GM23248 (cell line): ENCODE measurements around the gene MYNN. TPM values are rescaled to one million over a fixed set of nuclear protein-coding genes. Genes with fewer than 3 reads are reported as not detected.

Source experiments
- DNase-seq: peaks from one replicate; pipeline ENCODE4 v3.0.0-alpha.2; 2015
- H2AFZ ChIP-seq: fragments of 200-600 bp; sonication (generic); 2 replicates; pipeline ENCODE4 v1.6.1; 2016; ENCODE audit warnings: antibody characterized with exemption
- H3F3A ChIP-seq: fragments of 200-600 bp; sonication (generic); 2 replicates; pipeline ENCODE4 v1.6.1; 2016; ENCODE audit warnings: mild to moderate bottlenecking, antibody characterized with exemption, mixed run types; ENCODE audit not compliant: insufficient read depth
- H3K27ac ChIP-seq: fragments of 200-600 bp; sonication (generic); 2 replicates; pipeline ENCODE4 v1.5.1; 2016; ENCODE audit warnings: mild to moderate bottlenecking
- H3K27me3 ChIP-seq: fragments of 200-600 bp; sonication (generic); replicated peaks from 2 replicates; pipeline ENCODE4 v1.6.1; 2016; ENCODE audit warnings: mild to moderate bottlenecking; ENCODE audit not compliant: insufficient read depth
- H3K36me3 ChIP-seq: fragments of 200-600 bp; sonication (generic); 2 replicates; pipeline ENCODE4 v1.6.1; 2016; ENCODE audit warnings: low read depth, mild to moderate bottlenecking
- H3K4me1 ChIP-seq: fragments of 200-600 bp; sonication (generic); 2 replicates; pipeline ENCODE4 v1.6.1; 2016; ENCODE audit warnings: mild to moderate bottlenecking; ENCODE audit not compliant: insufficient read depth
- H3K4me2 ChIP-seq: fragments of 200-600 bp; sonication (generic); one replicate; pipeline ENCODE4 v1.6.1; 2016; ENCODE audit warnings: mild to moderate bottlenecking; ENCODE audit not compliant: unreplicated experiment
- H3K4me3 ChIP-seq: fragments of 200-600 bp; sonication (generic); 2 replicates; pipeline ENCODE4 v1.5.1; 2016; ENCODE audit warnings: mild to moderate bottlenecking
- H3K79me2 ChIP-seq: fragments of 200-600 bp; sonication (generic); 2 replicates; pipeline ENCODE4 v1.6.1; 2016; ENCODE audit warnings: mild to moderate bottlenecking; ENCODE audit not compliant: insufficient read depth
- H3K9ac ChIP-seq: fragments of 200-600 bp; sonication (generic); 2 replicates; pipeline ENCODE4 v1.6.1; 2016; ENCODE audit warnings: mild to moderate bottlenecking
- H3K9me2 ChIP-seq: fragments of 200-600 bp; sonication (generic); 2 replicates; pipeline ENCODE4 v1.6.1; 2016; ENCODE audit warnings: mixed run types, mild to moderate bottlenecking, moderate library complexity; ENCODE audit not compliant: insufficient read depth
- H3K9me3 ChIP-seq: fragments of 200-600 bp; sonication (generic); one replicate; pipeline ENCODE4 v1.6.1; 2017; ENCODE audit warnings: low read depth
- H4K20me1 ChIP-seq: fragments of 200-600 bp; sonication (generic); 2 replicates; pipeline ENCODE4 v1.6.0; 2016; ENCODE audit not compliant: insufficient read depth
- EZH2 ChIP-seq: fragments of 200-600 bp; sonication (generic); IDR thresholded peaks from 2 replicates; pipeline ENCODE4 v1.6.1; 2018; ENCODE audit warnings: antibody characterized with exemption, mild to moderate bottlenecking; ENCODE audit not compliant: insufficient read depth, poor library complexity, severe bottlenecking
- EZH2phosphoT487 ChIP-seq: fragments of 200-600 bp; sonication (generic); IDR thresholded peaks from 2 replicates; pipeline ENCODE4 v1.6.1; 2018; ENCODE audit warnings: antibody characterized with exemption, moderate library complexity, mild to moderate bottlenecking, low read depth; ENCODE audit not compliant: insufficient read depth
- WGBS, 2 experiments: methylation state at CpG; one replicate each; pipeline ENCODE4 v1.1.6; 2015 to 2017; ENCODE audit warnings: low lambda C conversion rate in 2 of 2, low coverage in 1 of 2; ENCODE audit errors: missing lambda C conversion rate in 2 of 2; 5-methylcytosine and 5-hydroxymethylcytosine counted together
- in situ Hi-C: fragments of 300-500 bp; cut with MboI; formaldehyde crosslinking; loops from 2 replicates; pipeline ENCODE4 v1.15.0; 2020
- polyA plus RNA-seq: library from polyadenylated mRNA; unstranded; fragments of >200 nt; fragmentation: Nextera tagmentation; extraction: Ambion mirVana; gene quantifications from 2 replicates; pipeline ENCODE4 v1.2.1, GENCODE V29; 2016
- total RNA-seq: library from RNA; depleted of rRNA; stranded (reverse); fragments of >200 nt; shearing (Covaris generic); gene quantifications from 2 replicates; pipeline ENCODE4 v1.2.3, GENCODE V29; 2014

MYNN gene
- total and polyA plus RNA-seq, 2 experiments from 2014 or later = 14.4 to 18.4 TPM

- H3K4me2 ChIP-seq = peak overlapping the region; percentile 89
- peaks cover 24% of the 10 kb centered on the region for H3K36me3 ChIP-seq
- peaks cover 22% of the 10 kb centered on the region for H3K4me1 ChIP-seq
- WGBS, 2 experiments = 1% methylated on average over 27 of the region's 27 CpGs
- H3K9me2 ChIP-seq = no peaks in the 10 kb centered on the region
- DNase-seq = peak; percentile 75
- H3K4me3 ChIP-seq = peak overlapping the region; percentile 98
- no peaks in the 10 kb centered on the region for H3K27me3 ChIP-seq
- peak overlapping the region; percentile 100 for H2AFZ ChIP-seq
- H3K27ac ChIP-seq = peak overlapping the region; percentile 96
- TF ChIP-seq EZH2 (no peak), EZH2phosphoT487 (no peak)
- in situ Hi-C loops = no loop called here
- no peaks in the 10 kb centered on the region for H3K9me3 ChIP-seq
- H3K79me2 ChIP-seq = peaks cover 34% of the 10 kb centered on the region
- no peaks in the 10 kb centered on the region for H4K20me1 ChIP-seq
- H3K9ac ChIP-seq = peak overlapping the region; percentile 93
- peaks cover 20% of the 10 kb centered on the region for H3F3A ChIP-seq
These were observed 1.5 kb upstream of the MYNN start for GRCh38 chr3:169771497-169772304.

GRCh38 chr3:169772305-169772896, 795 bp upstream of the MYNN start:
- H3K4me3 ChIP-seq = peak overlapping the region; percentile 98
- H3K9me2 ChIP-seq = no peaks in the 10 kb centered on the region
- H3K4me2 ChIP-seq = peak overlapping the region; percentile 89
- no peaks in the 10 kb centered on the region for H3K9me3 ChIP-seq
- TF ChIP-seq EZH2phosphoT487 = no peak
- no peak for TF ChIP-seq EZH2
- no peaks in the 10 kb centered on the region for H3K27me3 ChIP-seq
- peak; percentile 85 for DNase-seq
- H3K36me3 ChIP-seq = peaks cover 30% of the 10 kb centered on the region
- H3K27ac ChIP-seq = peak overlapping the region; percentile 96
- in situ Hi-C loops = no loop called here
- no peaks in the 10 kb centered on the region for H4K20me1 ChIP-seq
- H3F3A ChIP-seq = peaks cover 20% of the 10 kb centered on the region
- H3K9ac ChIP-seq = peak overlapping the region; percentile 93
- WGBS, 2 experiments = 0 to 2% methylated on average over 15 of the region's 15 CpGs
- peak overlapping the region; percentile 100 for H2AFZ ChIP-seq
- peaks cover 22% of the 10 kb centered on the region for H3K4me1 ChIP-seq
- peaks cover 41% of the 10 kb centered on the region for H3K79me2 ChIP-seq

GRCh38 chr3:169774186-169774585, 990 bp downstream of the MYNN start:
- WGBS, 2 experiments = 43 to 48% methylated on average over 5 of the region's 5 CpGs
- H3K9me2 ChIP-seq = no peaks in the 10 kb centered on the region
- TF ChIP-seq EZH2 = no peak
- TF ChIP-seq EZH2phosphoT487 = no peak
- H3K79me2 ChIP-seq = peaks cover 59% of the 10 kb centered on the region
- peaks cover 16% of the 10 kb centered on the region for H3F3A ChIP-seq
- H3K4me1 ChIP-seq = peaks cover 22% of the 10 kb centered on the region
- DNase-seq = peak; percentile 27
- H3K9ac ChIP-seq = peak overlapping the region; percentile 93
- H3K27ac ChIP-seq = peak overlapping the region; percentile 96; the same call in 1 of the 2 replicates
- in situ Hi-C loops = no loop called here
- H3K27me3 ChIP-seq = no peaks in the 10 kb centered on the region
- H4K20me1 ChIP-seq = no peaks in the 10 kb centered on the region
- H2AFZ ChIP-seq = no peak overlapping the region
- H3K36me3 ChIP-seq = peaks cover 45% of the 10 kb centered on the region
- peak overlapping the region; percentile 98 for H3K4me3 ChIP-seq
- H3K9me3 ChIP-seq = no peaks in the 10 kb centered on the region
- peak overlapping the region; percentile 89 for H3K4me2 ChIP-seq

GRCh38 chr3:169777822-169778221, 4.6 kb downstream of the MYNN start:
- no peak overlapping the region for H3K4me3 ChIP-seq
- H2AFZ ChIP-seq = no peak overlapping the region
- WGBS, 2 experiments = 72 to 74% methylated on average over 4 of the region's 4 CpGs
- H3K9me3 ChIP-seq = no peaks in the 10 kb centered on the region
- H3K9me2 ChIP-seq = no peaks in the 10 kb centered on the region
- no peak overlapping the region for H3K27ac ChIP-seq
- peaks cover 79% of the 10 kb centered on the region for H3K79me2 ChIP-seq
- peaks cover 22% of the 10 kb centered on the region for H3K4me1 ChIP-seq
- DNase-seq = no peak
- no peaks in the 10 kb centered on the region for H3K27me3 ChIP-seq
- TF ChIP-seq EZH2phosphoT487 = no peak
- TF ChIP-seq EZH2 = no peak
- H3K4me2 ChIP-seq = no peak overlapping the region
- H3F3A ChIP-seq = no peaks in the 10 kb centered on the region
- in situ Hi-C loops = no loop called here
- no peak overlapping the region for H3K9ac ChIP-seq
- peaks cover 81% of the 10 kb centered on the region for H3K36me3 ChIP-seq
- no peaks in the 10 kb centered on the region for H4K20me1 ChIP-seq
